SH-SY5Y (cell line): Measurements from ENCODE around the gene COMMD3.

Experiments
- GATA2 ChIP-seq: IDR thresholded peaks from 2 replicates; pipeline ENCODE4 v1.6.1; 2011; ENCODE audit warnings: mild to moderate bottlenecking, low read depth, low read length
- GATA3 ChIP-seq: IDR thresholded peaks from 2 replicates; pipeline ENCODE4 v1.6.1; 2011; ENCODE audit warnings: low read depth, mild to moderate bottlenecking, low read length, moderate library complexity

GRCh38 chr10:22338931-22339330, 22.7 kb downstream of the COMMD3 start:
- TF ChIP-seq GATA2 (no peak), GATA3 (no peak)
